ENCODE measurements around the gene SRGAP3.
A peak's percentile ranks its signal among the peaks of the same experiment; 100 is the strongest.

SRGAP3 gene

DNA sequence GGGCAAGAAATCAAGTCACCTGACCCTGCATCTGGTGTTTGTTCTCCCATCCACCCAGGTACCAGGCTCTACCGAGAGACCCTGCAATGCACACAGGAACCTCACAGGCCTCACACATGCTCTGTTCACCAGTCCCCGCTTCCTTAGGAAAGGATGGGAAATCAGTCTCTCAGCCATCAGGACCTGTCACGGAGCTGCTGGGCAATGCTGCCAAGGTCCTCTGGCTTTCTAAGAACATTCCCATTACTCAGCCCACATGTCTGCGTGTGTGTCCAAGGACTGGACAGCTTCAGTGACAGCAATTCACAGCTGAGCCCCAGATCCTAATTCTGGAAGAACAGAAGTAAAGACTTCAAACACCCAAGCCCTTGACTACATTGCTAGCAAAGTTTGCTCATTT, 6.5 kb upstream of the SRGAP3 start:
- Histone ChIP-seq H3K4me1 (ENCODE audit: control insufficient read depth in 1 of 2, insufficient read depth in 2 of 2, low read length in 2 of 2) (no peaks in the 10 kb centered on the region), H3K36me3 (ENCODE audit: control insufficient read depth in 1 of 2, insufficient read depth in 2 of 2, low read length in 2 of 2) (no peaks in the 10 kb centered on the region), H3K27ac (ENCODE audit: low read depth, low read length) (no peak overlapping the region), H3K9ac (ENCODE audit: low read depth in 1 of 2, low read length in 2 of 2) (no peak overlapping the region), H3K9me3 (ENCODE audit: control insufficient read depth in 1 of 2, low read length in 2 of 2) (peaks cover 3 to 4% of the 10 kb centered on the region in 2 donors), H3K4me3 (ENCODE audit: low read depth in 1 of 2, low read length in 2 of 2) (no peak overlapping the region), H3K27me3 (ENCODE audit: control insufficient read depth in 1 of 2, insufficient read depth in 2 of 2, low read length in 2 of 2) (no peaks in the 10 kb centered on the region)

DNA sequence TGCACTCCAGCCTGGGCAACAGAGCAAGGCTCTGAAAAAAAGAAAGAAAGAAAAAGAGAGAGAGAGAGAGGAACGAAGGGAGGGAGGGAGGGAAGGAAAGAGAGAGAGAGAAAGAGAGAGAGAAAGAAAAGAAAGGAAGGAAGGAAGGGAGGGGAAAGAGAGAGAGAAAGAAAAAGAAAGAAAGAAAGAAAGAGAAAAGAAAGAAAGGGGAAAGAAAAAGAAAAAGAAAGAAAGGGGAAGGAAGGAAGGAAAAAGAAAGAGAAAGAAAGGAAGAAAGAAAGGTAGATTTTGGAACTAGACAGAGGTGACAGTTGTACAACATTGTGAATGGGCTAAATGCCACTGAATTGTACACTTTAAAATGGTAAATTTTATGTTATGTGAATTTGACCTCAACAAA, 5.3 kb upstream of the SRGAP3 start:
- Histone ChIP-seq H3K4me1 (ENCODE audit: control insufficient read depth in 1 of 2, insufficient read depth in 2 of 2, low read length in 2 of 2) (peaks cover 3 to 7% of the 10 kb centered on the region in 2 donors), H3K36me3 (ENCODE audit: control insufficient read depth in 1 of 2, insufficient read depth in 2 of 2, low read length in 2 of 2) (no peaks in the 10 kb centered on the region), H3K9ac (ENCODE audit: low read depth in 1 of 2, low read length in 2 of 2) (no peak overlapping the region), H3K9me3 (ENCODE audit: control insufficient read depth in 1 of 2, low read length in 2 of 2) (peaks cover 3 to 4% of the 10 kb centered on the region in 2 donors), H3K4me3 (ENCODE audit: low read depth in 1 of 2, low read length in 2 of 2) (no peak overlapping the region), H3K27me3 (ENCODE audit: control insufficient read depth in 1 of 2, insufficient read depth in 2 of 2, low read length in 2 of 2) (no peaks in the 10 kb centered on the region), H3K27ac (ENCODE audit: low read depth, low read length) (no peak overlapping the region)

GRCh38 chr3:9253327-9253726, 3.9 kb upstream of the SRGAP3 start:
- no peak overlapping the region for H3K27ac ChIP-seq (ENCODE audit: low read depth, low read length)

DNA sequence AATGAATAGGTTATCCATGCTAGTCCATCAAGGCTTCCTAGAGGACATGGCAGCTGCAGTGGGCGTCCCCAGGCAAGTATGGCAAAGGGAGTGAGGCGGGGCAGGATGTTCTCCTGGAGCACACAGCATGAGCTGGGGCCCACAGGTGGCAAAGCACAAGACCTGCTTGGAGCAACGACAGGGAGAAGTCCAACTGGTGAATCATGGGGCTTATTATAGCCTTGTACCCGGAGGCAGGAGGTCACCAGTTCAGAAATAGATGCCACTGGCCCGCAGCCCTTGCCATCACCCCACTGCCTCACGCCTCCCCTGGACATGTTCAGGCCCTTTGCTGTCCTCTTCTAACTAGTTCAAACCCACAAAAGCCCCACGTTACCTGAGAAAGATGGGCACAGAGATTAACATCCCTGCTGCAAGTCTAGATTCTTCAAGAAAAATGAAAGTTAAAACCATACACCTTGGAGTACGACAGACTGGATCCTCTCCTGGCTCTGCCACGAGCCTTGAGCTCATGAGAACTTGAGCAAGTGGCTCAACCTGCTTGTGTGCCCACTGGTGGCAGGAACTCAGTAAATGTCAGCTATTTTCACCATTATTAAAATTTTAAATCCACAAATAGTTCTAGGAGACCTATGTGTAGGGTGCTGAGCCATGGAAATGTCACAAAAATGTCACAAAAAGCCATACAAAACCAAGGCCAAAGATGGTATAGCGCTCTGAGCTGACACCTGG, 1.8 kb upstream of the SRGAP3 start:
- H3K27me3 ChIP-seq (ENCODE audit: control insufficient read depth in 1 of 2, insufficient read depth in 2 of 2, low read length in 2 of 2), result no peaks in the 10 kb centered on the region
- H3K27ac ChIP-seq (ENCODE audit: low read depth, low read length), result no peak overlapping the region
- no peaks in the 10 kb centered on the region for H3K9me3 ChIP-seq (ENCODE audit: control insufficient read depth in 1 of 2, low read length in 2 of 2)
- peaks cover 20 to 23% of the 10 kb centered on the region in 2 donors for H3K4me1 ChIP-seq (ENCODE audit: control insufficient read depth in 1 of 2, insufficient read depth in 2 of 2, low read length in 2 of 2)
- H3K9ac ChIP-seq (ENCODE audit: low read depth in 1 of 2, low read length in 2 of 2), result no peak overlapping the region
- H3K4me3 ChIP-seq (ENCODE audit: low read depth in 1 of 2, low read length in 2 of 2), result no peak overlapping the region
- no peaks in the 10 kb centered on the region for H3K36me3 ChIP-seq (ENCODE audit: control insufficient read depth in 1 of 2, insufficient read depth in 2 of 2, low read length in 2 of 2)

More at GRCh38 chr3:9253327-9253726, 3.9 kb upstream of the SRGAP3 start:
- Histone ChIP-seq H3K4me1 (ENCODE audit: control insufficient read depth in 1 of 2, insufficient read depth in 2 of 2, low read length in 2 of 2) (peaks cover 16 to 19% of the 10 kb centered on the region in 2 donors), H3K36me3 (ENCODE audit: control insufficient read depth in 1 of 2, insufficient read depth in 2 of 2, low read length in 2 of 2) (no peaks in the 10 kb centered on the region), H3K27me3 (ENCODE audit: control insufficient read depth in 1 of 2, insufficient read depth in 2 of 2, low read length in 2 of 2) (no peaks in the 10 kb centered on the region), H3K9ac (ENCODE audit: low read depth in 1 of 2, low read length in 2 of 2) (no peak overlapping the region), H3K4me3 (ENCODE audit: low read depth in 1 of 2, low read length in 2 of 2) (no peak overlapping the region), H3K9me3 (ENCODE audit: control insufficient read depth in 1 of 2, low read length in 2 of 2) (peaks cover 3 to 4% of the 10 kb centered on the region in 2 donors)

GRCh38 chr3:9250236-9250635, 790 bp upstream of the SRGAP3 start:
- Histone ChIP-seq H3K36me3 (ENCODE audit: control insufficient read depth in 1 of 2, insufficient read depth in 2 of 2, low read length in 2 of 2) (no peaks in the 10 kb centered on the region), H3K4me1 (ENCODE audit: control insufficient read depth in 1 of 2, insufficient read depth in 2 of 2, low read length in 2 of 2) (peaks cover 20 to 23% of the 10 kb centered on the region in 2 donors), H3K27me3 (ENCODE audit: control insufficient read depth in 1 of 2, insufficient read depth in 2 of 2, low read length in 2 of 2) (no peaks in the 10 kb centered on the region), H3K4me3 (ENCODE audit: low read depth in 1 of 2, low read length in 2 of 2) (no peak overlapping the region), H3K27ac (ENCODE audit: low read depth, low read length) (no peak overlapping the region), H3K9me3 (ENCODE audit: control insufficient read depth in 1 of 2, low read length in 2 of 2) (no peaks in the 10 kb centered on the region), H3K9ac (ENCODE audit: low read depth in 1 of 2, low read length in 2 of 2) (no peak overlapping the region)

DNA sequence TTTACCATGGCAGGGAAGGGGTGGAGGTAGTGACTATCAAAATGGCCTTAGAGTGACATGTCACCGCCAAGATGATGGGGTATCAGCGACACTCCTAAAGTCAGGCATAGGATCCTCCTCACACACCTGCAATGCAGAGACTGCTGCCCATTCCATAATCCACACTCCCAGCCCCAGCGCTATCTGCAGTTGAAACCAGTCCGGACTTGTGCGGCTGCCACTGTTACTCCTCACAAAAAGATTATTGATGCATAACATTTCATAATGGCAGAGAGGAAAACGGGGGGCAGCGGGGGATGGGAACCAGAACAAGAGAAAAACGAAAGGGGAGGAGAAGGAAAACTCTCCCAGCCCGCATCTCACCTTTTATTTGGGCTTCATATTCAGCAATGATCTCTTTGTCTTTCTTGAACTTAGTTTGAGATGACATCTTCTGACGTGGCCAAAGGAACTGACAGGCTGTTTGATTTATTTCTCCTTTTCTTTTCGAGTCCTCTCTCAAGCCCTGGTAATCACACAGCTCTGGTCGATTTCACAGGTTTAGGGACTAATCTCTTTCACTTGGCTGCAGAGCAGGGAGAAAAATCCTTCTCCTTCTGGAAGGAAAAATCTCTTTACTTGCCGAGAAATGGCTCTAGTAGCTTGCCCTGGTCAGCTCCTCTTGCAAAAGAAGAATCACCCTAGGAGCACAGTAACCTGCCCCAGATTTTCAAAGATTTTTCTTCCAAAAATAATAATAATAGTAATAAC, 749 bp downstream of the SRGAP3 start:
- Histone ChIP-seq H3K4me3 (ENCODE audit: low read depth in 1 of 2, low read length in 2 of 2) (peak overlapping the region; percentile 92 to 97), H3K36me3 (ENCODE audit: control insufficient read depth in 1 of 2, insufficient read depth in 2 of 2, low read length in 2 of 2) (no peaks in the 10 kb centered on the region), H3K9ac (ENCODE audit: low read depth in 1 of 2, low read length in 2 of 2) (peak overlapping the region in 1 of 2 donors; percentile 78), H3K9me3 (ENCODE audit: control insufficient read depth in 1 of 2, low read length in 2 of 2) (no peaks in the 10 kb centered on the region), H3K4me1 (ENCODE audit: control insufficient read depth in 1 of 2, insufficient read depth in 2 of 2, low read length in 2 of 2) (peaks cover 20 to 23% of the 10 kb centered on the region in 2 donors), H3K27me3 (ENCODE audit: control insufficient read depth in 1 of 2, insufficient read depth in 2 of 2, low read length in 2 of 2) (no peaks in the 10 kb centered on the region), H3K27ac (ENCODE audit: low read depth, low read length) (no peak overlapping the region)

GRCh38 chr3:9247941-9248521, 1.4 kb downstream of the SRGAP3 start:
- Histone ChIP-seq H3K9me3 (ENCODE audit: control insufficient read depth in 1 of 2, low read length in 2 of 2) (no peaks in the 10 kb centered on the region), H3K27ac (ENCODE audit: low read depth, low read length) (no peak overlapping the region), H3K9ac (ENCODE audit: low read depth in 1 of 2, low read length in 2 of 2) (peak overlapping the region in 1 of 2 donors; percentile 78), H3K4me3 (ENCODE audit: low read depth in 1 of 2, low read length in 2 of 2) (peak overlapping the region; percentile 92 to 97), H3K27me3 (ENCODE audit: control insufficient read depth in 1 of 2, insufficient read depth in 2 of 2, low read length in 2 of 2) (no peaks in the 10 kb centered on the region), H3K4me1 (ENCODE audit: control insufficient read depth in 1 of 2, insufficient read depth in 2 of 2, low read length in 2 of 2) (peaks cover 20 to 23% of the 10 kb centered on the region in 2 donors), H3K36me3 (ENCODE audit: control insufficient read depth in 1 of 2, insufficient read depth in 2 of 2, low read length in 2 of 2) (no peaks in the 10 kb centered on the region)

DNA sequence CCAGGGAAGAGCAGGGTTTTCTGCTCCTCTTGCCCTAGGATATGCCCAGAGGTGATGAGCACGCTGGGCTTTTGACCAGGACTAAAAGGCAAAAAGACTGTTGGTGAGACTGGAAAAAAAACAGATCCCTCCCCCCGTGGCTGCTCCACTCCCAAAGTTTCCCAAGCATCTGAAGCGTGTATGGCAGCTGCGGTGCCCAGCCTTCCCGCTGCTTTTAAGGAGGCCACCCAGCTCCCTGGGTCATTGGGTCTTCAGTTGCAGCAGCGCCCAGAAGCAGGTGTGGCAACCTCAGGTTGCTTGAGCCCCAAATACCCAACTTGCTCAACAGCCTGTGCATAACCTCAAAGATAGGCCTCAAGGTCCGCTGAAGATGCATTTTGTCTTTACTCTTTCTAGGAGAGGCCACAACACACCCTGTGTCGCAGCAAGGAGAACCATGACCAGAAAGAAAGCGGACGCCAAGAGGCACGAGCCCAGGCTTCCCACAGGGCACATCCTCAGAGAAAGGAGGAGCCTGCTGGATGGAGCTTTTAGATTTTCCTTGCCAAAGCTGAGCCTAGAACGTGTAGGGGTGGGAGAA, 2.0 kb downstream of the SRGAP3 start:
- Histone ChIP-seq H3K9ac (ENCODE audit: low read depth in 1 of 2, low read length in 2 of 2) (no peak overlapping the region), H3K36me3 (ENCODE audit: control insufficient read depth in 1 of 2, insufficient read depth in 2 of 2, low read length in 2 of 2) (no peaks in the 10 kb centered on the region), H3K4me3 (ENCODE audit: low read depth in 1 of 2, low read length in 2 of 2) (peak overlapping the region in 1 of 2 donors; percentile 97), H3K9me3 (ENCODE audit: control insufficient read depth in 1 of 2, low read length in 2 of 2) (no peaks in the 10 kb centered on the region), H3K27me3 (ENCODE audit: control insufficient read depth in 1 of 2, insufficient read depth in 2 of 2, low read length in 2 of 2) (no peaks in the 10 kb centered on the region), H3K4me1 (ENCODE audit: control insufficient read depth in 1 of 2, insufficient read depth in 2 of 2, low read length in 2 of 2) (peaks cover 20 to 23% of the 10 kb centered on the region in 2 donors), H3K27ac (ENCODE audit: low read depth, low read length) (no peak overlapping the region)

DNA sequence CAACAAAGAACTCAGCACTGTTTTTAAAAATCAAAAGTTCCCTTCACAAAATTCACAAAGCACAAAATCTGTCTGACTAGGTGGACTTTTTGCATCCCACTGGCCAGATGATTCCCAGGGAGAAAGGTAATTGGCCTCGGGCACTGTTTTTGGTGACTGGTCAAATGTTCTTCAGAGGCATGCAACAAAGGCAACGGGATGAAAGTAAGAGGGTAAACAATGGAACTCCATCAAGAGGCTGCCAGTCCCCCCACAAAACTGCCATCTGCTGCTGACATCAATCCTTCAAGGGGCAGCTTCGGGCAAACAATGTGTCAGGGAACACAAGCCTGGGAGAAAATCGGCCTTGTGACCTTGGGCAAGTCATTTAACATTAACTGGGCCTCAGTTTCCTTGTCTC, 3.3 kb downstream of the SRGAP3 start:
- H3K4me3 ChIP-seq (ENCODE audit: low read depth in 1 of 2, low read length in 2 of 2), result no peak overlapping the region
- no peak overlapping the region for H3K27ac ChIP-seq (ENCODE audit: low read depth, low read length)
- no peaks in the 10 kb centered on the region for H3K36me3 ChIP-seq (ENCODE audit: control insufficient read depth in 1 of 2, insufficient read depth in 2 of 2, low read length in 2 of 2)
- H3K9ac ChIP-seq (ENCODE audit: low read depth in 1 of 2, low read length in 2 of 2), result no peak overlapping the region
- H3K4me1 ChIP-seq (ENCODE audit: control insufficient read depth in 1 of 2, insufficient read depth in 2 of 2, low read length in 2 of 2), result peaks cover 20 to 23% of the 10 kb centered on the region in 2 donors
- no peaks in the 10 kb centered on the region for H3K27me3 ChIP-seq (ENCODE audit: control insufficient read depth in 1 of 2, insufficient read depth in 2 of 2, low read length in 2 of 2)
- H3K9me3 ChIP-seq (ENCODE audit: control insufficient read depth in 1 of 2, low read length in 2 of 2), result no peaks in the 10 kb centered on the region

Measured in duodenal mucosa (tissue), 2 donors.